ENCODE results near the gene PDE5A.
"Not testable (repeated sequence)": the region's sequence is repeated elsewhere in the genome, so short reads cannot be mapped to it uniquely, and the experiment has no call there.

Gene PDE5A

GRCh38 chr4:119648398-119648797 lies 19.8 kb upstream of the PDE5A start:
- in situ Hi-C loops (cut with MboI; ENCODE audit: low sequenced_read_pairs, unreplicated experiment): loop anchor here (25.0 kb wide), 1 partner anchor 389 kb away; no protein-coding TSS in a partner anchor
- no peak for DNase-seq (ENCODE audit: low spot score)

GRCh38 chr4:119647558-119647957 lies 19.0 kb upstream of the PDE5A start:
- in situ Hi-C loops (cut with MboI; ENCODE audit: low sequenced_read_pairs, unreplicated experiment): loop anchor here (25.0 kb wide), 1 partner anchor 390 kb away; no protein-coding TSS in a partner anchor
- no peak for DNase-seq (ENCODE audit: low spot score)
- no peak for TF ChIP-seq CTCF (IDR thresholded peaks at IDR 0.05; ENCODE audit: borderline replicate concordance, control extremely low read depth, extremely low read depth, insufficient read depth, missing control alignments)

More at GRCh38 chr4:119648398-119648797, 19.8 kb upstream of the PDE5A start:
- no peak for TF ChIP-seq CTCF (IDR thresholded peaks at IDR 0.05; ENCODE audit: borderline replicate concordance, control extremely low read depth, extremely low read depth, insufficient read depth, missing control alignments)

GRCh38 chr4:119646347-119647071 lies 17.9 kb upstream of the PDE5A start:
- TF ChIP-seq CTCF (IDR thresholded peaks at IDR 0.05; ENCODE audit: borderline replicate concordance, control extremely low read depth, extremely low read depth, insufficient read depth, missing control alignments): no peak
- DNase-seq (ENCODE audit: low spot score): no peak
- in situ Hi-C loops (cut with MboI; ENCODE audit: low sequenced_read_pairs, unreplicated experiment): loop anchor here (25.0 kb wide), 1 partner anchor 391 kb away; no protein-coding TSS in a partner anchor

GRCh38 chr4:119643306-119644042 lies 14.9 kb upstream of the PDE5A start:
- in situ Hi-C loops (cut with MboI; ENCODE audit: low sequenced_read_pairs, unreplicated experiment): loop anchor here (25.0 kb wide), 1 partner anchor 394 kb away; no protein-coding TSS in a partner anchor
- no peak for DNase-seq (ENCODE audit: low spot score)
- TF ChIP-seq CTCF (IDR thresholded peaks at IDR 0.05; ENCODE audit: borderline replicate concordance, control extremely low read depth, extremely low read depth, insufficient read depth, missing control alignments): no peak

GRCh38 chr4:119641765-119642164 lies 13.2 kb upstream of the PDE5A start:
- in situ Hi-C loops (cut with MboI; ENCODE audit: low sequenced_read_pairs, unreplicated experiment): loop anchor here (25.0 kb wide), 1 partner anchor 396 kb away; no protein-coding TSS in a partner anchor
- no peak for TF ChIP-seq CTCF (IDR thresholded peaks at IDR 0.05; ENCODE audit: borderline replicate concordance, control extremely low read depth, extremely low read depth, insufficient read depth, missing control alignments)
- no peak for DNase-seq (ENCODE audit: low spot score)

GRCh38 chr4:119638359-119638758 lies 9.8 kb upstream of the PDE5A start:
- TF ChIP-seq CTCF (IDR thresholded peaks at IDR 0.05; ENCODE audit: borderline replicate concordance, control extremely low read depth, extremely low read depth, insufficient read depth, missing control alignments): no peak
- in situ Hi-C loops (cut with MboI; ENCODE audit: low sequenced_read_pairs, unreplicated experiment): loop anchor here (25.0 kb wide), 1 partner anchor 399 kb away; no protein-coding TSS in a partner anchor
- DNase-seq (ENCODE audit: low spot score): no peak

GRCh38 chr4:119636851-119637250 lies 8.2 kb upstream of the PDE5A start:
- in situ Hi-C loops (cut with MboI; ENCODE audit: low sequenced_read_pairs, unreplicated experiment): loop anchor here (25.0 kb wide), 1 partner anchor 400 kb away; no protein-coding TSS in a partner anchor

More at GRCh38 chr4:119636851-119637250, 8.2 kb upstream of the PDE5A start:
- not testable (repeated sequence) for DNase-seq (ENCODE audit: low spot score)

Data from GM13976 (cell line).